NCI-H510A treated with DMSO at 0.1 percent for 48 hours (cell line): ENCODE results near the gene TBC1D8.
"Not testable (repeated sequence)": the region's sequence is repeated elsewhere in the genome, so short reads cannot be mapped to it uniquely, and the experiment has no call there.

Experiments
- DNase-seq: peaks from one replicate; lab custom pipeline; 2025; lab: John Stamatoyannopoulos, UW

The TBC1D8 gene

GRCh38 chr2:101151146-101151858 is at the start of gene TBC1D8:
Gene TBC1D8, minus strand, starts transcription at chr2:101151382. Its CDS starts 129 bp downstream, at chr2:101151253.
- DNase-seq, result peak; percentile 81

GRCh38 chr2:101200676-101201075 is 49.5 kb upstream of the TBC1D8 start:
- DNase-seq, result no peak

GRCh38 chr2:101199251-101199791 is 48.1 kb upstream of the TBC1D8 start:
- no peak for DNase-seq

GRCh38 chr2:101197814-101198213 is 46.6 kb upstream of the TBC1D8 start:
- no peak for DNase-seq

- no peak for DNase-seq
These were observed 46.1 kb upstream of the TBC1D8 start for GRCh38 chr2:101197215-101197745.

GRCh38 chr2:101195871-101196661 is 44.9 kb upstream of the TBC1D8 start:
- DNase-seq, result no peak

GRCh38 chr2:101193033-101193626 is 41.9 kb upstream of the TBC1D8 start:
- DNase-seq, result no peak

- no peak for DNase-seq
These were observed 39.8 kb upstream of the TBC1D8 start for GRCh38 chr2:101190747-101191516.

GRCh38 chr2:101188683-101189405 is 37.7 kb upstream of the TBC1D8 start:
- DNase-seq, result no peak

- DNase-seq, result no peak
These were observed 35.9 kb upstream of the TBC1D8 start for GRCh38 chr2:101187131-101187530.

GRCh38 chr2:101185656-101186055 is 34.5 kb upstream of the TBC1D8 start:
- DNase-seq, result no peak

- no peak for DNase-seq
These were observed 33.9 kb upstream of the TBC1D8 start for GRCh38 chr2:101185085-101185484.

- no peak for DNase-seq
These were observed 28.8 kb upstream of the TBC1D8 start for GRCh38 chr2:101179982-101180381.

- no peak for DNase-seq
These were observed 25.6 kb upstream of the TBC1D8 start for GRCh38 chr2:101176803-101177202.

GRCh38 chr2:101175991-101176390 is 24.8 kb upstream of the TBC1D8 start:
- no peak for DNase-seq

- DNase-seq, result no peak
These were observed 22.6 kb upstream of the TBC1D8 start for GRCh38 chr2:101173707-101174295.

- not testable (repeated sequence) for DNase-seq
These were observed 18.6 kb upstream of the TBC1D8 start for GRCh38 chr2:101169822-101170221.

- no peak for DNase-seq
These were observed 17.5 kb upstream of the TBC1D8 start for GRCh38 chr2:101168706-101169105.

GRCh38 chr2:101167532-101167931 is 16.4 kb upstream of the TBC1D8 start:
- DNase-seq, result not testable (repeated sequence)

GRCh38 chr2:101164021-101164420 is 12.8 kb upstream of the TBC1D8 start:
- DNase-seq, result no peak
